ENCODE measurements around the gene HSD17B7.
"Not testable (repeated sequence)": the region's sequence is repeated elsewhere in the genome, so short reads cannot be mapped to it uniquely, and the experiment has no call there.

- not testable (repeated sequence) for TF ChIP-seq CTCF (IDR thresholded peaks at IDR 0.05; ENCODE audit: insufficient read depth, low read length); POLR2AphosphoS5 (IDR thresholded peaks at IDR 0.05; ENCODE audit: low read depth); SPI1 (IDR thresholded peaks at IDR 0.05; ENCODE audit: borderline replicate concordance, low read depth); GABPA (IDR thresholded peaks at IDR 0.05; ENCODE audit: low read depth)
Observed at GRCh38 chr1:162818666-162819065, 28.2 kb downstream of the HSD17B7 start.
